GM18858 (cell line): ENCODE measurements around the gene CCDC148.
"Not testable (repeated sequence)": the region's sequence is repeated elsewhere in the genome, so short reads cannot be mapped to it uniquely, and the experiment has no call there.

Experiments used
- ATAC-seq: cut with Tn5 transposase; IDR thresholded peaks from one replicate; pipeline ENCODE4 v1.9.1; 2021; ENCODE audit not compliant: unreplicated experiment

Gene CCDC148

DNA sequence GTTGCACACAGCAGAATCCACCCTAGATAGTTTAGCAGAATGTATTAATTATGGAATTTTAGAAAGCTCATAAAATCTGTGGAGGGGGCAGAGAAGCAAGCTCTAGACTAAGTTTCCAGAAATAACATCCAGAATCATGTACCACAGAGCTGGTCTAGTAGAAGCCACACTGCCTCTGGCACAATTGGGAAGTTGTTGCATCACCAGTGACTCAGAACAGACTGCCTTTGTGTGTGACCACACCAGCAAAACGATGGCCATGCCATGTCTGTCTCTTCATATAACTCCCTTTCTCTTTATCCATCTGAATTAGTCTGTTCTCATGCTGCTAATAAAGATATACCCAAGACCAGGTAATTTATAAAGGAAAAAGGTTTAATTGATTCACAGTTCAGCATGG is 158.9 kb downstream of the CCDC148 start:
- no peak for ATAC-seq

DNA sequence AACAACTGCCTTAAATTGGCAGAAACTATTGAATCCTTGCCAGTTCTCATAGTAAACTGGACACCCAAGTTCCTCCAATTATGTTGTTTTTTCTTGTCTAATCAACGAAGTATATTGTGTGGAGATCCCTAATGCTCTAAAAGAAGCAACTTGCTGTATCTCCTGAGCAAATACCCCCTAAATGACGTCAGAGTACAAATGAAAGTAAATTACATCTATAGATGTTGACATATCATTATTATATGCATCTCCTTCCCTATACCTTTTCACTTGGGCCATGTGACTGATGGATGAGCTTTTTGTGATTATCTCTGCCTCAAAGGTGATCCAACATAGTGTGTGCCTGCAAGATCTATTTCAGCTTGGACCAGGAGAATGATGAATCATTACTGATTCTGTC is 159.4 kb downstream of the CCDC148 start:
- ATAC-seq: no peak

DNA sequence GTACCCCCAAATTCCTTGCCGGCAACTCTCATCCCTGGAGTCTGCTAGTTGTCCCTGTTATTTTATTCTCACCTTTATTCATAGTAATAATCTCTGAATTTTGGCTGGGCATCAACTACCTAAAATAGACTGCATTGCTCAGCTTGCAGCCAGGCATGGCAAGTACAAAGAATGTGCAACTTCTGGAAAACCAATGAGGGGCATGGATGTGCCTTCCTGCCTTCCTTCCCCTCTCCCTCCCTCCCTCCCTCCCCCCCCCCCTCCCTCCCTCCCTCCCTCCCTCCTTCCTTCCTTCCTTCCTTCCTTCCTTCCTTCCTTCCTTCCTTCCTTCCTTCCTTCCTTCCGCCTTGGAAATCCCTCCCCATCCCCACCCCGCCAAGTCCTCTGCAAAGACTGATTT is 162.8 kb downstream of the CCDC148 start:
- ATAC-seq: no peak

DNA sequence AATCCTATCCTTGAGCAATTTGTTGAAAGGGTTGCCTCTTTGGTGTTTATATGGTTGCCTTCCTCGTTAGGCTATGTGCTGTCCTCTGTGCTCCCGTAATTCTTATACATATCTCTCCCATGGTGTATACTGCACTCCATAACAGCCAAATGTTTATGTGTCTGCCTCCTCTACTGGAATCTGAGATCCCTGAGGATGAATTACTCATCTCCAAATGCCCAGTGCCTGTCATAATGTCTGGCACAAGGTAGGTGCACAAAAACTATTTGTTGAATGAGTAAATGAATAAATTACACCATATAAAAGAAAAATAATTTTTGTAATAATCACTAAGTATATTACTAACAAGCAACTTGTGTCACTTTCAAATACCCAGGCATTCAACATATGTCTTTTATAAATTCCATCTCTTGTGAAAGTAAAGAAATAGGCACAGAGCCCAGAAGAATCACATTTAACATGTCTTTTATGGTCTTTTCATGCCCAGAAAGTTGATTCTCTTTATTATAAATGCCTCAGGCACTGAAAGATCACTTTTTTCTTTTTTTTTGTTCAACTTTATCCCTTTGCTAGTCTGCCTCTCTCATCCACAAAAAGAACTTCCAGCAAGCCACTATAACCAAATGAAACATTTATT is 164.9 kb downstream of the CCDC148 start:
- no peak for ATAC-seq

DNA sequence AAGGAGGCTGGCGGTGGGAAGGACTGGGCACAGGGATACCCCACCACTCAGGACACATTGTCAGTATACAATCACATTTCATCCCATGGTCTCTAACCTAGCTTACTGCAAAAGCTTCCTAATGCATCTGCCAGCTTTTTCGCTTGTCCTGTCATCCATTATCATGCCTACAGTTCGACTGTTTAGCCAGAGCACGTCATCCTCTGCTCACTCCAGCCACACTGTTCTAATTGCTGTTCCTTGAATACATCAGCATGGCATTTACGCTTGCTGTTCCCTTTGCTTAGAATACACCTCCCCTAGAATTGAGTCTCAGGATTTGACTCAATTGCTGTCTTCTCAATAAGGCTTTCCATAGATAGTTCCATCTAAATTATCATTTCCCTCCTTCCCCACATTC is 166.3 kb downstream of the CCDC148 start:
- ATAC-seq: no peak

DNA sequence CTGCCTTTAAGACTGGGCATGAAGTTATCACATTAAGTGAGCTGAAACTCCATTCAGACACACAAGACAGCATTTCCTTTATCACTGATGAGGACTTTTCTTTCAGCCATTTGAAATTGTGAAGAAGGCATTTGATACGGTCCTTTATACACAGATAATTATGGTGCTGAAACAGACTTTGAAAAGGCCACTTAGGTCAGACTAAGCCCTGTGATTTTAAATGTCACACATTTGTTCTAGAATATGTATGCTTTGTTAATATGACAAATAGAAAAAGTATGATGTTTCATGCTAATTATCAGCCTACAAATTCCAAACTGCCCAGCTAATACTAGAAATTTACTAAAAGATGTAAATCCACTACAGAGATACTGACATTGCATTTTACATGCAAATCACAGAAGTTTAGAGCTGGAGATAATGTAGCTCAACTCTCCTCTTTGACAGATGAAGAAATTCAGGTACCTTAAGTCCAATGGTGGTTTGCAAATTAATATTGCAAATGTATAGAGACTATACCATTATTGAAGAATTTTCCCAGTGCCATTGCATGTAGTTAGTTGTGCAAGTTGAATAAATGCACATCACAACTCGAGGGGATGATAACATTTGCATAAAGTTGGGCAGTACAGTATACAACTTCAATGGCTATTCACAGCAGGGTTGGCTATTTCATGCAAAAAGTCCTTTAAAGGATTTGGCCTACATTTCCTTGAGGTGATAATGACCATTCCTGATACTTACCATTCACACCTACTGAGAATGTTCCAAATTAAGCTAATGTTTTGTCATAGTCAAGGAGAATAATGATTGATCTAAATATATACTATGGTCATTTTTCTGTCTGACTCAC is 179.7 kb downstream of the CCDC148 start:
- no peak for ATAC-seq

DNA sequence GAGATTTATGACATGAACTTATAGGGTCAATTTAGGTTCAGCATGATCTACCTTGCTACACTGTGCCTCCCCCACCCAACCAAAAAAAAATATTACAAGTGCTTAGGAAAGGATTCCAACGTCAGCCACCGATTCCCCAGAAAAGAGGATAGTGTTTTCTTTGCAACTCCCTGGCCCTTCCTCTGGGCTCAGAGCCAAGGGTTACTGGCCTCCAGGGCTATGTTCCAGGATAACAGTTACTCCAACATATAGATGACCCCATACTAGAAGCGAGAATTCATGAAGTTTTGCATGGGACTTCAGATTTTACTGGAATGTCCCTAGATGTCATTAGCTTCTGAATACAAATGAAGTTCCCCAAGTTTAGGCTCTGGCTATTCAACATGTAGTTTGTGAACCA is 182.8 kb downstream of the CCDC148 start:
- ATAC-seq: no peak

DNA sequence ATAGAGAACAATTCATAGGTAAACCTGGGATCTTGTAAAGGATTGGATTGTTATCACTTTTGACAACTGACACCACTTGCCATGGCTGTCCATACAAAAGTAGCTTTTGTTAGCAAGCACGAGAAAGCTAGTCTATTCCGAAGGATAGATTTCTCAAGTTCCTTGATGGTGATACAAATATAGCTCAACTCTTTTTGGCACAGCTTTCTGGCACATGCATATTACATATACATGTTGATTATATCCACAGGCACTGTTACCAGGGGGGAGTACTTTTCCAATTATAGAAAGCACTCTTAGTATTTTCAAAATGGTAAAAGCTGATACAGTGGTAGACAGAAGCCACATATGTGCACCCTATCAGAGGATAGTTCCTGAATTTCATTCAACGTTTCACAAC is 186.0 kb downstream of the CCDC148 start:
- no peak for ATAC-seq

DNA sequence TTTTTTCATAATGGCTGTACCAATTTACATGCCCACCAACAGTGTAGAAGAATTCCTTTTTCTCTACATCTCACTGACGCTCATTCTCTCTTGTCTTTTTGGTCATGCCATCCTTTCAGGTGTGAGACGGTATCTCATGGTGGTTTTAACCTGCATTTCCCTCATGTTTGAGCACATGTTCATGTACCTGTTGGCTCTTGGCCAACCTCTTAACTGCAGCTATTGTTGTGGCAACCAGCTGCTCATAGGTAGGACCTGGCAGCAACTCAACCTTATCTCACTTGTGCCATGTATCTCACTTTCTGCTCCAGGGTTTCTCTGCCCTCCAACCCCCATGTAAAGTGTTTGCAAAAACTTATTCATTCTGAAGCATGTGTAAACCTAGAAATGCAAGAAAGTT is 187.4 kb downstream of the CCDC148 start:
- ATAC-seq: no peak

DNA sequence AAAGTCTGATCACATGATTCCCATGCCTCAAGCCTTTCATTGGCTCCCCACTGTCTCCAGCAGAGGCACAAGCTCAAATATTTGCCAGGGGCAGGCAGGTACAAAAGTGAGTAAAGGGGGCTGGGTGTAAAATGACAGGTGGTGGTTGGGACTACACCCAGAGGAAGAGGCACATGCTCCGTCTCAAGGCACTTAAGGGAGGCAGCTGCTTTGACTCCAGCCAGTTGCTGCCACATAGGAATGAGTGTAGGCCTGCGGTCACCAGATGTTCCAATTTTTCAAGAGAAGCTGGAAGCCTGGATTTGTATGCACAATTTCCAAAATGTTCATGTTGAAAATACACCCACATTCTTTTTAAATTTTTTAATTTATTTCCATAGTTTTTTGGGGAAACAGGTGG is 190.4 kb downstream of the CCDC148 start:
- ATAC-seq: no peak

DNA sequence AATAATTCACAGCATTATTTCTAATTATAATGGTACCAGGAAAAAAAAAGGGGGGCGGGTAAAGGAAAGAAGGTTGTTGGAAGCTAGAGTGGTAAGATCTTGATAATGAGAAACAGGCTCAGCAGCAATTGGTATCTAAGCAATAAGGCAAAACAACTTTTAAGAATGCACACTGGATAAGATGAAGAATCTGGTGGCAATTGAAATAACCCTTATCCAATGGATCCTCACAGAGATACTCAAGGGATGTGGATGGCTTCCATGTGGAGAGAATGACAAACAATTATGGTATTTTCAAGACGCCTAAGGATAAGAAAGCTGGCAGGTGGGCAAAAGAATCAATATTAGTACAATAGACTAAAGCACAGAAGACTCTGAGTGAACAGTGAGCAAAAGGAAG is 201.3 kb downstream of the CCDC148 start:
- no peak for ATAC-seq

DNA sequence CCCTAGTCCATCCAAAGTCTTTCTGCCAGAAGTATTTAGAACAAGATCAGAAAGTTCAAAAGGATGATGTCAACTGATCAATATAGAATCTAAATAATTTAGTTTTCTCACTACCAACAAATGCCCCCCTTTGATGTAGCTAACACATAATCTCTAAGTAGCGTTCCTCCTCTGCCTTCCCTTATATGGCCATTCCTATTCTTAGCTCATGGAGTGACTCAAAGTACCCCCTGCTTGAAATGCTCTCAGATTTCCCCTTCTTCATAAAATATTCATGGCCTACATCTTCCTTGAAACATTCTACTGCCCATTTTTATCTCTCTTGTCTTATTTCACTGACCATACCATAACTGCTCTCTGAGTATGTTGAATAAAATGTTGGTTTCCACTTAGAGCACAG is 203.4 kb downstream of the CCDC148 start:
- ATAC-seq: no peak

DNA sequence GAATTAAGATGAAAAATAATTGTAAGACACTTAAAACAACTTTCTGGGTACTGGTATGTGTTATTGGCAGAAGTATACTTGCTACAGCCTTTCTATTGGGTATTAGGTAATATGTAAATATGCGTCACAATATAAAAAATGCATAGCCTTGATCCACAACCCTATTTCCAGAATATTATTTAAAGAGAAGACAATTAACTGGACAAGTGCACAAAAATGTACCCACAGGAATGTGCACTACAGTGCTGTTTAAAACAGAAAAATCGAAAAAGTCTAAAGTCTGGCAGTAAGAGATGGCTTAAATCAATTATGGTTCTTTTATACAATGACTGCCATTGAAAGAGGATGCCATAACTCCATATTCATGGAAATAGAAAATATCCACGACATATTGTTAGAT is 205.2 kb downstream of the CCDC148 start:
- ATAC-seq: no peak

DNA sequence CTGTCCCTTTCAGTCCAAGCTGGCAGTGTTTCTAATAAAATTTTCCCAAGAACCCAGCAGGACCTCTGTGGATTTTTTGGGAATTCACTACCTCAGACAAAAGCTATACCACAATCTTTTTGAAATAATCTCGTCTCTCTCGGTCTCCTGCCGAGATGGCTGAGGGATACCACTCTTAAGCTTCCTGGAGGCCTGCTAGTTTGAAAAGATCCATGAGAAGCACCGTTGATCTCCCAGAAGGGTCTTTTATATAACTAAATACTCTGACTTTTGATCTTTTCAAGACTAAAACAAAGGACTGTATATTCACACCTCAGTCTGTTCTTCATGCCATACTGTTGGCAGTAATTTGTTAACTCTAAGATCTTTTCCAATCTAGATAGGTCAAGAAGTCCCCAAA is 213.2 kb downstream of the CCDC148 start:
- ATAC-seq: no peak

DNA sequence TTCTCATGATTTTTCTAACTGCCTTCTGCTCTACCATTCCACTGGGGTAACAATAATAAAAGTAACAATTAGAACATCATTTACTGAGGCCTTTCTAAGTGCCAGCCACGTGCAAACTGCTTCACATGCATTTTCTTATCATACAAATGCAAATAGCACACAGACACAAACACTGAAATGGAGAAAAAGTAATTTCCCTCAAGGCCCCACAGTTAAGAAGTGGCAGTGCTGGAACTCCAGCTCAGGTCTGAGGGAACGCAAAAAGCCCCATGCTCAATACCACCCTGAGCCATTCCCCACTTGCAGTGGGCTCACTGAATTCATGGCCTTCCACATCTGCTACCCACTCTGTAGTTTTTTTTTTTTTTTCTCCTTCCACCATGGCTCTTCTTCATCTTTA is 214.3 kb downstream of the CCDC148 start:
- no peak for ATAC-seq

DNA sequence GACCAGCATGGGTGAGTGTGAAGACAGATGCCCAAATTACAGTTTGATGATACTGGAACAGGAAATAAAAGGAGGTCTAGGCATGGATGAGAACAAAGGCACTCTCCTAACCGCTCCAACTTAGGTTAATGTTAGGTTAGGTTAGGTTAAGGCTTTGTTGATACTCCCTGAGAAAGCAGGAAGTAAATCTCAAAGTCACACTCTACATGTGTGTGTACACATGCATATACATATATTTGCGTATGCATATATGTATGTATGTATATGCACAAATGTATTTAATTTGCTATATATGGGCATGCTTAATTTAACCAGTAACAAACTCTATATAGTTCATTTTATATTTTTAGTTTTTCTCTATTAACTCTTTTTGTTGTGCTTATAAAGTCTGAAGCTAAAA is 215.6 kb downstream of the CCDC148 start:
- ATAC-seq: no peak

DNA sequence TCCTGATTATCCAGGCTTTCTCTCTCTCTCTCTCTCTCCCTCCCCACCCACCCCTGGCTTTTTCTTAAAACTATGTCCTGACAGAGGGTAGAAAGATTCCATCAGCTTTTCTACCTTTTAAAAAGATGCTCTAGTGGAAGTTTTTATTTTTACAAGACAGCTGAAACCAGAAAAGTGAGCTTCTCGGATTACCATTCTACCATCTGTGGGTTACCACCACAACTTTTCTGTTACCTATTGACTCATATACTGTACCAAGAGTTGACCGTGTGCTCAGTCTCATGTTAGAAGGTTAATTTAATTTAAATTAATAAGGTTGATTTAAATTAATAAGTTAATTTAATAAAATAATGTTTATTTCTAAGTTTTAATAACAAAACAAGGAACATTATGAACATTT is 217.3 kb downstream of the CCDC148 start:
- no peak for ATAC-seq

DNA sequence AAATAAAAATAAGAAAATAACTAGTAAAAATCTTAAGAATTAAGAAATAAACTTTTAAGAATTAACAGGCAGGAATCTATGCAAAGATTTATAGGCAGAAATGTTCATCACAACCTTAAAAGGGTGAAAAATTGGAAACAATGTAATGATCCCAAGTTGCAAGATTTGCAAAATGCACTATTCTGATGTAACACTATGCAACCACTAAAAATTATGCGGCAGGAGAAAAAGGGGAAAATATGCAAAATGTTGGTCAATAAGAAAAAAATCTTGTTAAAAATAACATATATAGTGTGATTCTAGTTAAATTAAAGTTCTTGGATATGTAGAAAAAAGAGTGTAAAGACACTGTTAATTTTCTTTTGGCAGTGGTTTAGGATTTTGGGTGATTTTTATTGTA is 222.1 kb downstream of the CCDC148 start:
- no peak for ATAC-seq

DNA sequence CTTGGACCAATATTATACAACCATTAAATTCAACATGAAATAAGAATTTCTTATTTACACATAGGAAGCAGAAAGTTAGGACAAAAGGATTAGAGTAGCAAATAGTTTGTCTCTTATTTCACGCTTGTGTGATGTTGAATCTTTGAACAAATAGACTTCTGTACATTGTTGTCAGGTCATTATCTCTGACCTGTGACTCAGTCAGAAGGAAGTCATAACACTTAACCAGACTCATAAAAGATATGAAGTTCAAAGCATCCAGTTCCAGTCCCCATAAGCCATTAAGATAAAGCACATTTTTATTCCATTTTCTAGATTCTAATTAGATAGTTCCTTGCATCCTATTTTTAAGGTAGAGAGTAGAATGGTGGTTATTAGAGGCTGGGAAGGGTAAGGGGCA is 224.1 kb downstream of the CCDC148 start:
- ATAC-seq: no peak

DNA sequence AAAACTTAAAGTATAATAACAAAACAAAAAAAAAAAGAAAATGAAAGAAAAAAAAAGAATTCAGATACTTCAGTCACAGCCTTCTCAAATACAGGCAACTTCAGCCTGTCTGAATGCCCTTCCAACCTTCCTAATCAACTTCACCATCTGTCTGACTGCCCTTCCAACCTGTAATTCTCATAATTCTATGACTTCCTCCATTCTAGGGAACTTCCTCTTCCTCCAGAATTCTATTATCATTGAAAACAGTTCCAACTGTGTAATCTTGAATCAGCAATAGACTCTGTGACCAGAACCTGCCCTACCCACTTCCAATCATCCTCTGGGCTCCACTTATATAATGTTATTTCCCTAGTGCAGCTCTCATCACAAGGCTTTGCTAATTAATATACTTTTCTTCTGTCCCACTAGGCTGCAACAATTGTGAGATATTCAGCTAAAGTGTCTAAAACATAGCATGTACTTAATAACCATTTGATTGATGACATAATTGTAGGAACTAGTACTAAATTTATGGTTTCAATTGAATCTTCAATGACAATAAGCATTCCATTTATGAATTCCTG is 227.5 kb downstream of the CCDC148 start:
- no peak for ATAC-seq

DNA sequence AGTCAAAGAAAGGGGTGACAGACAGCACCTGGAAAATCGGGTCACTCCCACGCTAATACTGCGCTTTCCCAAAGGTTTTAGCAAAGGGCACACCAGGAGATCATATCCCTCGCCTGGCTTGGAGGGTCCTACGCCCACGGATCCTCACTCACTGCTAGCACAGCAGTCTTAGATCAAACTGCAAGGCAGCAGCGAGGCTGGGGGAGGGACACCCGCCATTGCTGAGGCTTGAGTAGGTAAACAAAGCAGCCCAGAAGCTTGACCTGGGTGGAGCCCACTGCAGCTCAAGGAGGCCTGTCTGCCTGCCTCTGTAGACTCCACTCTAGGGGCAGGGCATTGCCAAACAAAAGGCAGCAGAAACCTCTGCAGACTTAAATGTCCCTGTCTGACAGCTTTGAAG is 233.5 kb downstream of the CCDC148 start:
- not testable (repeated sequence) for ATAC-seq
